Stimulated activated CD4-positive, alpha-beta T cell treated with anti-CD3 and anti-CD28 coated beads, TNF-alpha, amount 100 ng/mL, for 4 hours (primary cell): ENCODE results near the gene PKHD1.
"Not testable (repeated sequence)": the region's sequence is repeated elsewhere in the genome, so short reads cannot be mapped to it uniquely, and the experiment has no call there.

ENCODE experiments used
- DNase-seq, 3 experiments: peaks; one replicate each; pipeline ENCODE4 v3.0.0-alpha.2; 2020; ENCODE audit warnings: low read depth in 3 of 3

Gene PKHD1

DNA sequence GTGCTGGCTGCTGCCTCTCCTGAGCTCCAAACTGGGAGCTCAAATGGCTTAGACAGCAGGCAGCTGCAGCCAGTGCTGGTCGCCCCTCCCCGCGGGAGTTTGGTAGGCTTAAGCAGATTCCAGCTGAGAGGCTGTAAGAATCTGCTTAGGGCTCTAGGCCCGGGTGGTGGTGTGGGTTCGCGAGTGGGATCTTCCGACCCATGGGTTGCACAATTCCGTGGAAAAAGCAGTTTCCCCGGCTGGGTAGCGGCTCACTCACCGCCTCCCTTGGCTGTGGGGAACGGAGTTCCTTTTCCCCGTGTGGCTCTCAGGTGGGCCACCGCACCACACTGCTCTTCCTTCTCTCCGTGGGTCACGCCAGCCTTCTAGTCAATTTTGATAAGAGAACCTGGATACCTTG lies 232.5 kb downstream of the PKHD1 start:
- no peak for DNase-seq

DNA sequence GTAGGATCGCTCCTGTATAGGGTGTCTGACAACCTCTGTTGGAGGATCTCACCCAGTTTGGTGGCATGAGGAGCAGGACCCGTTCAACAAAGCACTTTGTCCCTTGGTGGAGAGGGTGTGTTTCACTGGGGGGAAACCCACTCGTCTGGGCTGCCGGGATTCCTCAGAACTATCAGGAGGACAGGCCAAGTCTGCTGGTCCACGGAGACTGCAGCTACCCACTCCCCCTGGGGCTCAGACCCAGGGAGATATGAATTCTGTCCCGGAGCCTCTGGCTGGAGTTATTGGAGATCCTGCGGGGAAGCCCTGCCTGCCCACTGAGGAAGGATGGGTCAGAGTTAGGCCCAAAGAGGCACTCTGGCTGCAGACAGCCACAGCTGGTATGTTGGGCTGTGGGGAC lies 233.1 kb downstream of the PKHD1 start:
- DNase-seq = no peak

DNA sequence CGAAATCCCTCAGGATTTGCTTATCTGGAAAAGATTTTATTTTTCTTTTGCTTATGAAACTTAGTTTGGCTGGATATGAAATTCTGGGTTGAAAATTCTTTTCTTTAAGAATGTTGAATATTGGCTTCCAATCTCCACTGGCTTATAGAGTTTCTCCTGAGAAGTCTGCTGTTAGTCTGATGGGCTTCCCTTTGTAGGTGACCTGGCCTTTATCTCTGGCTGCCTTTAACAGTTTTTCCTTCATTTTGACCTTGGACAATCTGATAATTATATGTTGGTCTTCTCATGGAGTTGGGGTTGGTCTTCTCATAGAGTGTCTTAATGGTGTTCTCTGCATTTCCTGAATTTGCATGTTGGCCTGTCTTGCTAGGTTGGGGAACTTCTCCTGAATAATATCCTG lies 234.3 kb downstream of the PKHD1 start:
- not testable (repeated sequence) for DNase-seq

DNA sequence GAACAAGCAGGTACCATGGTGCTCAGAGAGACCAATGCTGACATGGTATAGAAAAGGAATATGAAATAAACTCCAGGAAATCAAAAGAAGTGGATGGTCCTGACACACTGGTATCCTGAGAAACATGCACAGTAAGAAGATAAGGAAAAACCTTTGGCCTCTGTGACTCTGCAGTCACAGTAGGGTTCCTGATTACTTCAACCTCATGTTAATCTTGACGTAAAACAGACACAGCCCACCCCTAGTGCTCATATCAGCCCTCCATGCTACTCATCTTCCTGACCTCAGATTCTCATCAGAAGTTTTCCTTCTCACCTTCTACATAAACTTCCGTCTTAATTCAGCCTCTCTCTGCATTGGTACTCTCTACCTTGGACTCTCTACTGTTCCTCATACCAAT lies 240.9 kb downstream of the PKHD1 start:
- no peak for DNase-seq

DNA sequence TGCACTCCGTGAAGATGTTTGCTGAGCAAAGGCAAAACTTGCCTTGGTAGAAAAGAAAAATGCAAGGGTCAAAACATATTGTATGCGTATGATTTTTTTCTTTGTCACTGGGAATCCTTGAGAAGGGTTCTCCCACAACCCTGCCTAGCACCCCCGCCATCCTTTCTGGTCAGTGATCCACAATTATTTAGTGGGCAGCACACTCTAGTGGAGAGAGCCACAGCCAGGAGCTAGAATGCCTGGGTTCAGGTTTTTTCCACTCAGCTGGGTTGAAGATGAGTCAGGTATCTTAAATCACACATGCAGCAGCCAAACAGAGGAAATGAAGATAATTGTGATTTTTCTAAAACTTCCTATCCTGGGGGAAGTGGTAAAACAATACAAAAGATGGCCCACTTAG lies 243.1 kb downstream of the PKHD1 start:
- DNase-seq = no peak

DNA sequence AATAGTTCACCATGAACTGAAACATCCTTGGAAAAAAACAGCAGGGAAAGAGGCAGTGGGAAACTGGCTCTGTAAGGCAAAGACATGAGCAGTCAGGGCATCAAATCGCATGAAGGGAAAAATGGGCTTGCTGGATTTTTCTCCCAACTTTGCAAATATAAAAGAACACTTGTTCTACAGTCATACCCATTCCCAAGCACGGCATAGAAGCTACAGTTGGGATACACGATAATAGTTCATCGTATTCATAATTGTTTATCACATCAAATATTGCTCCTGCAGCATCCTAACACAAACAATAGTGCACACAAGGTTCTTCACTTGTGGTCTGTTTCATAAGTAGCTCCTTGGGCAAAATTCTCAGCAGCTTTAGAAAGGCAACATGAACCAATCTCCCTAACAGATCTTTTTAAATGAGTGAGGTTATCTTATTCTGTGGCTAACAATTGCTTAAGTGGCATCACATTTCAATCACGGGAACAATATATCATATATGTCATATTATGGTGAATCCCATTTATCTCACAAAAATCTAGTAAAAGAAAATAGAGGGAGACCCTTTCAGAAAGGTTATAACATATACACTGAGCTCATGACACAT lies 243.9 kb downstream of the PKHD1 start:
- no peak for DNase-seq

DNA sequence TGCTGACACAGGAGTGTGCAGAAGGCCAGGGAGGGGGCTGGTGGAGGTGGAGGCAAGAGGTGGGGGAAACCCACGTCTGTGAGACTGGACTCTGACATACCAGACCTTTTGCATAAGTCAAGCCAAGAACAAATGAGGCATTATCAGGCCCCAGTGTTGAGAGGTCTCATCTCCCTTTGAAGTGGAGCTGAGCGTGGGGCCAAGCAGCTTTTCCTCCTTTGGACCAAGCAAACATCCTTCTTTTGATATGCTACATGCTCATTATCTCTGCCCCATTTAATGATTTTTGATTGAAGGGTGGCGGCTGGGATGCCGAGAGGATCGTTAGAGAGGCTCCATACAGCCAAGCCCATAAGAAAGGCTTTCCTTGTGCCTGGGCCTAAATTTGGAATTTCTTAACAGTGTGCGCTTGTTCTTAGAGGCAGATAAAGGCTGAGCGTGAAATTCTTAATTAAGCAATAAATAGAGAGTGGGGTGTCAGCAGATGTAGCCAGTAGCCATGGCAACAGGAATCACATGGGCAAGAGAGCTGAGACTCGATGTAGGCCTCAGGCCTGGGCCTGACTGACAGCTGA lies 244.5 kb downstream of the PKHD1 start:
- no peak for DNase-seq

DNA sequence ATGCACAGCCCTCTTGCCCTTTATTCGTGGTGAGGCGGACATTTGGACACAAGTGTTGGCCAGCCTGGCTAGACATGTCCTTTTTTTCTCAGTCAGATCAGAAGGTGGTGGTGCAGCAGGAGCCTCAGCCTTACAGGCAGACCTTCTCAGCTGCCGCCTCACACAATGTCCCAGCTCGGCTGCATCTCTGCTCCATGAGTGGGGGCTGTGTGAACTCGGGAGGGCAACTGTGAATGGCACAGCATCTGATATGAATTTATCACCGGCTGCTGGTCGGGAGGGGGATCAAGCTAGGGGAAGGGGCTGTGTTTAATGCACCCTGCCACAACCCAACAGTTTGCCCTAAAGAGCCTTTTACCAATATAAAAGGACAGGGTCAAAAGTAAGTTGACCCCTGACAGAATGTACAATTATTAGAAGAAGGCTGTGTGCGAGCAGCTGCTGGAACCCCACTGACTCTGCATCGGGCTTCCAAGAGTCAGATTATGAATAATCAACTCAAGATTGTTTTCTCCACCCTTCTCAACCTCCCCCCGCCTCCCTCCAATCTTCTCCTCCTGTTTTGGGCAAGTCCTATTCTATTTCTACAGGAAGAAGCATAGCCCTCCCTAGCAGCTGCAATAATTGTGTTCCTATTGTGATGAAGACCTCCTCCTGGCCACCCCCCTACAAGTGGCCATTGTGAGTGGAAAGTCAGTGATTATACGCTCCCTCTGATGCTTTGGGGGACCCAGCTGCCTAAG lies 245.2 kb downstream of the PKHD1 start:
- DNase-seq = no peak

DNA sequence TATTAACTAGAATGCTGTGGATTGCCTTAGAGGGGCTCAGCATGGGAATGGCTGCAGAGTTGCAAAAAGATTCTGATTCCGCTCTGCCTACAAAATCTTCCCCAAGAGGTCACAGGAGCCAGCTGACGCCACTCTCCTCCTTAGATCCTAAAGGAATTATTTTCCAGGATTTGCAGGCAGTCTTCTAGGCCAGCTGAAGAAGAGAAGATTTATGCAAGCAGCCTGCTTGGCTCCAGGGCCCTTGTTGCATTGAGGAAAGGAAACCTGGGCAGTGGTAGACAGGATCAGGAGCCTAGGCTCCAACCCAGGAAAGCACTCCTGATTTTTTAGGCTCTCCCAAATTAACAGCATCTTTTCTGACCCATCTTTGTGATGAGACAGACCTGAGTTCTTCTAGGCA lies 245.8 kb downstream of the PKHD1 start:
- no peak for DNase-seq

DNA sequence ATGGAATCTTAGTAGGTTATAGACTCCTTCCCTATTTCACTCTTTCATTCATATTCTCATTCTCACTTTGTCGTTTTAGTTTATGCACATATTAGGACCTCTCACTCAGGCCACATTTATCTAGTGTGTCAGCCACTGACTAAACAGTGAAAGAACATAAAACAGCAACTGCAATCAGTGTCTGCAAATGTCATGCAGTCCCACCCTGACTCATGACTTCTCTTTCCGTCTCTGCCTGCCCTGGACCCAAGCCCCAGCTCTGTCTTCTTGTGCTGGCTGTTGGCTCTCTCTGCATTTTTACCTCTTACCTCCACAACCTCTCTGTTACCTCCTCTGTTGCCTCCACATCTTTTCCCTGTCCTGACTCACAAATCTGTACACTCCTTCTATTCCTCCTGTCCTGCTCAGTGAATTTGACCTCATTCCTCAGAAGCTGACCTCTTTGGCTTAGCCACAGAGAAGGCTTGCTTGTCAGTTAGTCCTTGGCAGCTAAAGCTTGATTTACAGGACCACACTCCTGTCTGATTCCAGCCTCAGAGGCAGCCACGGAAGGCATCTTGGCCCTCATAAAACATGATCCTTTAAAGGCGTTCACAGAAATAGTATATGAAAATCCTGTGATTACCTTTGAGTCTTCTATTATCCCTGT lies 247.6 kb downstream of the PKHD1 start:
- DNase-seq = no peak

DNA sequence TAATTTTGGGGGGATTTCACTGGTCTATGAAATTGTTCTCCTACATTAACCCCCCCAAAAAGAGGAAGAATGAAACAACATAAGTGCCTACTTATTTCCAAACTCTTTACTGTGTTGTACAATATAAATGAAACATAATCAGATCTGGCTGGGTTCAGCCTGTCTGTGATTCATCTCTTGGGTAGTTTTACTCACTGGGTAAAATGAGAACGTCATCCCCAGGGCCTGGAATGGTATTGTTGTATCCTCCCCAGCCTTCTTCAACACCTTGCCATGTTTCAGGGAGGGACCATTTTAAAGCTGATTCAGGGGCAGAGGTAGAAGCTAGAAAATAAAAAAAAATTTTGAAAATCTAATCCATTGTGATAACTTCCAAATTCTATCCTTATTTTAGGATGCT lies 256.7 kb downstream of the PKHD1 start:
- no peak for DNase-seq

DNA sequence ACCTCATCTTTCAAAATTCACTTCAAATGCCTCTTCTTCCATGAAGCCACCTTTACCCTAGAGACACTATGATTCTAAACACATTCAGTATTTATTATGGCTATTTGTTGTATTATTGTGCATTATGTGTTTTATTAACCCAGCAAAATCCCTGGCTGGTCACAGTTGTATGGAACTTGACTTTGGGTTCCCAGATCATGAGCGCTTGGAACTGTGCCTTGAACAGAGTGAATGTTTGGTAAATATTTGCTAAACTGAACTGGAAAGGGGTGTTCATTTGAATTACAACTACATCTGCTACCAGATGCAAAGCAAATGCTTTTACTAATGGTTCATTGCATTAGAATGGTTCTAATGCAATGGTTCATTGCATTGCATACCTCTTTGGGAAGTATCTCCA lies 259.8 kb downstream of the PKHD1 start:
- DNase-seq = no peak

DNA sequence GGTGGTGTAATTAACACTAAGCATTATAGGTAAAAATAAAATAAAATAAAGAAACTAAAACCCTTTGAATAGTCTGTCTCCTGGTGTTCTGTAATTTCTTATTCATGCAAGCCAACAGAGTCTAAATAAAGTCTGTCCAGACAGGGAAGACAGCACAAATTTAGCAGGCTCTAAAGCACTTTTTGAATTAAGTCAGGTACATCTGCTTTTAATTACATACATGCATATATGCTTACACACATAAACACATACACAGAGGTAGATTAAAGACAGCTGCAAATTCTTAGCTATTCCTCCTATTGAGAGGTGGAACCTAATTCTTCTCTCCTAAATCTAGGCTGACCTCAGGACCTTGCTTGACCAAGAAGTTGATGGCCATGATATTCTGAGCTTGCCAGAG lies 262.5 kb downstream of the PKHD1 start:
- no peak for DNase-seq

DNA sequence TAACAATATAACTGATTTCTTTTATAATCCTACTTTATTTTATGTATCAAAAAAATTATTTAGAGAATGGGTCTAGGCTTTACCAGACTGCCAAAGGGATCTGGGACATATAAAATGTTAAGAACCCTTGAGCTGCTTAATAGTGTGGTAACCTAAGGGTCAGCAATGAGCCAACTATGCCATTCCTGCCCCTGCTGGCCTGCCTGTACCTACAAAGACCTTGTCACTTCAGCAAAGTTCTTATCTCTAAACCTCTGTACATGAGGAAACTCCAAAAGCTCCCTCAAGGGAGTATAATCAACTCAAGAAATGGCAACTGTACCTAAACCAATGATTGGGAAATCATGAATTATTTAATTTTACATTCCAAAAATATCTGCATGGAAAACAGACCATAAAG lies 266.9 kb downstream of the PKHD1 start:
- DNase-seq = no peak

DNA sequence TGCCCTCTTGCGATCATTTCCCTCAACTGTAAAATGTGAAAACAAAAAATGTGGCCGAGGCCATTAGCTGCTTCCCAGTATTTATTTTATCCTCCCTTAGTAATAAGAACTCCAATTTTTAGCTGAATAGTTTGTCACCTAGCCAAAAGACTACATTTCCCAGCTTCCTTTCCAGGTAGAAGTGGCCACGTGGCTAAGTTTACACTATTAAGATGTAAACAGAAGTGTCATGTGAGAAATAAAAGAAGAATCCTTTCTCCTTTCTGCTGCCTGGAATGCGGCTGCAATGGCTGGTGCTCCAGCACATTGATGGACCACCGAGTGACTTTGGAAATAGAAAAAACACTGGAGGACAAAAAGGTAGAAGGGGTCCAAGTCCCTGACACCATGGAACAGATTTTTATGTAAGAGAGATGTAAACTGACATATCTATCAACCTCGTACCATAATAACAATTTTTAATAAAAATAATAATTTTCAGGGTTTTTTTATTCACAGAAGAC lies 268.8 kb downstream of the PKHD1 start:
- DNase-seq = no peak

DNA sequence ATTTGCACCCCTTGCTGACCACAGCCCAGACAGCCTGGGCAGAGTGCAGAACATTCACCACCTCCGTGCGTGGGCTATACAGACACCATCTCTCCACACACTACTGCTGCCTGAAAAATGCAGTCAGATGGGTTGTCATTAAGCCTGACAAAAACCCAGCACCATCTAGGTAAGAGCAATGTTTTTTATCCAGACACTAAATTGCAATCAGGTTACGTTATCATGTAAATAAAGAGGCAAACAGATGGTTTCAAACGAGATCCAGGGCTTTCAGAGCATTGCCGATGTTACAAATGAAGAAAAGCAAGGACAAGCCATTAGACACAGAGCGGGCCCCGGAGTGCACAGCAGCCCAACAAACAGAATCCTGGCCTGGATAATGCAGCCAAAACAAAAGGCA lies 269.6 kb downstream of the PKHD1 start:
- DNase-seq = no peak

DNA sequence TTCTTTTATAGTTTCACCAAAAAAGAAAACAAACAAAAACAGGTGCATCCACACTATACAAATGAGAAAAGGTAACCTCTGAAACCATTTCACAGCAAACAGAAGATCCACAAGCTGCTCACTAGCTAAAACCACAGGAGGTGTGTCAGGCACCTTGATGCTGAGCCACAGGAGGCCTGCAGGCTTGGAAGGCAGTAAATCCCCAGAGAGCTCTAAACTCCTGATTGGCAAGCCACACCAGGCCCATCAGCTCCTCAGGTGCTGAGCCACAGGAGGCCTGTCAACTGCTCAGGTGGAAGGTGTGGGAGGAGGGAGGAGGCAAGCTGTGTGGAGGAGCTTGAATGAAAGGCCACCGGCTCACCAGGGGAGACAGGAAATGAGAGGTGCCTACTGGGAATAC lies 273.0 kb downstream of the PKHD1 start:
- no peak for DNase-seq

DNA sequence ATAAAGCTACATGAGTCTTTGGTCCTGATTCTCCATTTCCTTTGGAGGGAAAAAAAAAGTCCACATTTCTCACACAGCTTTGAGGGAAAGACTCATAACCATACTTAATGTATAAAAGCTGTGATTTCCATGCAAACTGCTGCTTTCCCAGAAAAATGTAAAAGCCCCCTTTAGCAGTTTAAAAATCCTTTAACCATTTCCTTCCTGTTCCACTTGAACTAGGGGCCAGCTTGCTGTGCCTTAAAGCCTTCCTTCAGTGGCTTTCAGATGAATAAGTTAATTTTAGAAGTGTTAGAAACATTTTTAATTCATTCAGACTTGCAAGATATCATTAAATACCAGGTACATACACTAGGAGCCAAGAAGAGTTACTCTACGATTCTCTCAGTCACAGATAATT lies 273.5 kb downstream of the PKHD1 start:
- DNase-seq = no peak

DNA sequence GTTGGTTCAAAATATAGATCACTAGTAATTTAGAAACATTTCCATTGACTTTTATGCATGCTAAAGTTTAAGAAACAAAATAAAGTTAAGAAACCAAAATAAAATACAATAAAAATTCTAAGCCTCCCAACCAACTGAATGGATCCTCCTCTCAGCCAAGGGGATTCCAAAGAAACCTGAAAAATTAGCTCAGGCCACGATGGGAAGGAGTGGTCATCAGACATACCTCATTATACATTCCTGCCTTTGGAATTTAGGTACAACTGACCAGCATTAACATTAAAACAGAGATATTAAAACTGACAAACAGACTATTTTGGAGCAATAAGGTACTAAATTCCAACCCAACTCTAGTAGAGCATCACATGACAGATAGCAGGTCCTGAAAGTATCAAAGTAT lies 275.2 kb downstream of the PKHD1 start:
- DNase-seq = no peak

DNA sequence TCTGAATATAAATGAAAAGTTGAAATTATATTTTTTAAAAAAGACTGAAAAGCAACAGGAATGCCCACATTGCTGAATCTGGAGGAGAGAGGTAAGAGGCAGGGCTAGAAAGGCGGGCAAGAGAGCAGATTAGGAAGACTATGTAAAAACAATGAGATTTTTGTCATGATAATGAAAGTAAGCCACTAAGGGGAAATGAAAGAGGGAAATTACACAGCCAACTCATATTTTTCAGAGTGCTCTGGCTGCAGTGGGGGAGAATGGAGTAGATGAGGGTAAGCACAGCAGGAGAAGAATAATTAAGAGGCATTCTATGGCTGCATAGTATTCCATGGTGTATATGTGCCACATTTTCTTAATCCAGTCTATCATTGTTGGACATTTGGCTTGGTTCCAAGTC lies 281.9 kb downstream of the PKHD1 start:
- no peak for DNase-seq

DNA sequence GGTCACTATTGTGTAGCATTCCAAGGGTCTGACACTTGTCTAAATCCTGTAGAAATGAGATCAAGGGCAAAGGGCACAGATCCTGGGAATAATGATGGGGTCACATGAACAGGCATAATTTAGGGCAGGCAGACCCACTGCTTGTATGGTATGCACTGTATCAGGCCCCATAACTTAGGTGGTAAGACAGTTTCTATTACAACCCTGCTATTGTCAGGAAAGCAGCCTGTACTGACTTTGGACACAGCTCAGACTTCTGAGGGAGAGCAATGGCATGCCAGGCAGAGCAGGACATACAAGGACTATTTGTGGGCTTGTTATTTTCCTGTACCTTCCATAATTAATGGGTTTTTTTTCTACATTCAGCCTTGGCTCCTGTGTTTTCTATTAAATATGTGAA lies 286.8 kb downstream of the PKHD1 start:
- DNase-seq = no peak

DNA sequence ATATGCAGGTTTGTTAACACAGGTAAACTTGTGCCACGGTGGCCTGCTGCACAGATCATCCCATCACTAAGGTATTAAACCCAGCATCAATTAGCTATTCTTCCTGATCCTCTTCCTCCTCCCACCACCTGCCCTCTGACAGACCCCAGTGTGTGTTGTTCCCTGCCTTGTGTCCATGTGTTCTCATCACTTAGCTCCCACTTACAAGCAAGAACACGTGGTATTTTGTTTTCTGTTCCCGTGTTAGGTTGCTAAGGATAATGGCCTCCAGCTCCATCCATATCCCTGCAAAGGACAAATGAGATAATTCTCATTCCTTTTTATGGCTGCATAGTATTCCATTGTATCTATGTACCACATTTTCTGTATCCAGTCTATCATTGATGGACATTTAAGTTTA lies 294.0 kb downstream of the PKHD1 start:
- DNase-seq = no peak
